Measurements from ENCODE around the gene TMEM135. TPM values are rescaled to one million over a fixed set of nuclear protein-coding genes. Genes with fewer than 3 reads are reported as not detected.

TMEM135 gene
- total RNA-seq, 5 donors from 2014 or later (not counting 1 experiment from before 2014, with no cell fraction given), result 6.3 to 20.8 (median 12.7) TPM

DNA sequence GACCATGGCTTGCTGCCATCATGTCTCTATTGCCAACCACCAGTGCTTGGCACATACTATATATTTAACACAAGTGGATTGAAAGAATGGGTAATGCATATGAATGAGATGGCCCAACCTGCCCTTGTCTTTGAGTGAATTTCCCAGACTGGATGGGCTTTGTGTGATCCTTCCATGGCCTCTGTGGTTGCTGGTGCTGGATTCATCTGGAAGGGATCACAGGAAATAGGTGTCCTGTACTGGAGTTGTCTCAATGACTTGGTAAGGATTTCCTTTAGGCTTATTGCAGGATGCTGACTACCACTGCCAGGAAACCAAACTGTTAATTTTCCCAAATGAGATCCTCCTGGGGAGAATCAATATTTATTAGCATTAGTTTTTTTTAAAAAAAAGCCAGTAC lies 328.6 kb downstream of the TMEM135 start:
- H3K36me3 Mint-ChIP-seq, result no peaks in the 10 kb centered on the region
- Histone ChIP-seq H3K4me1 (ENCODE audit: control insufficient read depth in 1 of 2, extremely low read depth in 1 of 2, insufficient read depth in 2 of 2, low read length in 2 of 2) (no peaks in the 10 kb centered on the region), H3K4me3 (ENCODE audit: control insufficient read depth in 1 of 2, extremely low read depth in 1 of 2, low read length in 1 of 2) (no peak overlapping the region), H3K27me3 (replicated peaks in 1 of 2; ENCODE audit: control insufficient read depth in 2 of 2, extremely low read depth in 1 of 2, insufficient read depth in 2 of 2, low read length in 1 of 2) (peaks cover 0 to 2% of the 10 kb centered on the region in 2 experiments), H3K9me3 (no peaks in the 10 kb centered on the region), H3K36me3 (ENCODE audit: control insufficient read depth in 2 of 2, extremely low read depth in 1 of 2, insufficient read depth in 1 of 2, low read length in 1 of 2) (no peaks in the 10 kb centered on the region), H3K27ac (ENCODE audit: low read length) (no peak overlapping the region)
- ChIA-PET CTCF (no interaction called here), POLR2A (no interaction called here)
- no peaks in the 10 kb centered on the region for H3K4me1 Mint-ChIP-seq
- H3K4me3 Mint-ChIP-seq, result no peak overlapping the region
- no peaks in the 10 kb centered on the region for H3K9me3 Mint-ChIP-seq
- H3K27ac Mint-ChIP-seq, result no peak overlapping the region
- H3K27me3 Mint-ChIP-seq, result peaks cover 15 to 20% of the 10 kb centered on the region in 2 donors
- ATAC-seq (replicated peaks in 1 of 4) (no peak), DNase-seq (no peak)

DNA sequence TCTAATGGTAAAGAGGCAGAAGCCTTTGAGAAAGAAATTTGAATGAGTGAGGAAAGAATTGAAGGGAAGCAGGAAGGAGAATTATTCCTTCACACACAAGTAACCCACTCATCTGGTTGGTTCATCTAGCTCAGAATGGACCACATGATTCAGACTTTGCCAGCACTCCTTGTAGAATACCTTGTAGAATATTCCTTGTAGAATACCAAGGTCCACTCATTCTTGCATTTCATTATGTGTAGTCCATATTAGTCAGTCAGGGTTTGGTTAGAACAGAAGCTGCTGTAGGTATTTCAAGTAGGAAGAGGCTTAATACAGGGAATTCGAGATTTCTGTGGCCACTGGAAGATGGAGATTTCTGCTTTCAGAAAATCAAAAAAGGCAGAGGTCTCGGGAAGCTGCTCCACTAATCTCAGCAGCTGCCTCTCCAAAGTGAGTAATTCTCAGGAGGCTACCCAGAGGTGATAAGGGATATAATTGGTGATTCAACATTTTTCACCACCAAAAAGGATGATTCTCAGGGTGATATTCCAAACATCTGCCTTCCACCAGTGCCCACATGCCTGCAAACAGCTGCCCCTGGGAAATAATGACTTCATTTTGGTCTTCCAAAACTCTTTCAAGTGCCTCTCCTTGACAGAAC lies 329.1 kb downstream of the TMEM135 start:
- no peaks in the 10 kb centered on the region for H3K9me3 ChIP-seq
- peaks cover 0 to 2% of the 10 kb centered on the region in 2 experiments for H3K27me3 ChIP-seq (replicated peaks in 1 of 2; ENCODE audit: control insufficient read depth in 2 of 2, extremely low read depth in 1 of 2, insufficient read depth in 2 of 2, low read length in 1 of 2)
- Mint-ChIP-seq H3K4me3 (no peak overlapping the region), H3K9me3 (no peaks in the 10 kb centered on the region), H3K36me3 (no peaks in the 10 kb centered on the region), H3K27ac (no peak overlapping the region), H3K4me1 (no peaks in the 10 kb centered on the region), H3K27me3 (peaks cover 15 to 20% of the 10 kb centered on the region in 2 donors)
- 50% methylated on average over 1 of the region's 2 CpGs for WGBS (ENCODE audit: insufficient coverage)
- no peak overlapping the region for H3K4me3 ChIP-seq (ENCODE audit: control insufficient read depth in 1 of 2, extremely low read depth in 1 of 2, low read length in 1 of 2)
- ChIA-PET CTCF (interaction anchor here in 1 of 2 donors (1.1 kb wide), 1 partner anchor 56 kb away, joined by 3 read pairs; no protein-coding TSS in a partner anchor), POLR2A (no interaction called here)
- no peaks in the 10 kb centered on the region for H3K36me3 ChIP-seq (ENCODE audit: control insufficient read depth in 2 of 2, extremely low read depth in 1 of 2, insufficient read depth in 1 of 2, low read length in 1 of 2)
- no peaks in the 10 kb centered on the region for H3K4me1 ChIP-seq (ENCODE audit: control insufficient read depth in 1 of 2, extremely low read depth in 1 of 2, insufficient read depth in 2 of 2, low read length in 2 of 2)
- H3K27ac ChIP-seq (ENCODE audit: low read length), result no peak overlapping the region
- ATAC-seq (replicated peaks in 1 of 4) (no peak), DNase-seq (no peak)

DNA sequence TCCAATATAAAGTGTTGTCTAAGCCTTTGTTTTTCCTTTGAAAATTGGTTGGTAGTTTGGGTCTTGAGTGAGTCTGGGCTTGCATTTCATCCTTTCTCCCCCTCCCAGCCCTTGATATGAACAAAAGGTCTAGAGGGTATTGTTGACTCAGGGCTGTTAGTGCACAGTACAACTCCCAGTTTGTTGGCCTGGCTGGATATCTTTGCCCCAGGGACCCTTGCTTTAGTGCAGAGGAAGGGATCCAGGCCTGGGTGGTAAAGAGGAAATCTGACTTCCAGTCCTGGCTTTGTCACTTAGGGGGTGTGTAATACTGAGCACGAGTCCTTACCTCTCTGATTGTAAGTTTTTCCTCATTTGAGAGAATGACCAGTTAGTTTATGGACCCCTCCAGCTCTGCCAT lies 330.4 kb downstream of the TMEM135 start:
- DNase-seq (no peak), ATAC-seq (replicated peaks in 1 of 4) (no peak)
- Histone ChIP-seq H3K4me1 (ENCODE audit: control insufficient read depth in 1 of 2, extremely low read depth in 1 of 2, insufficient read depth in 2 of 2, low read length in 2 of 2) (no peaks in the 10 kb centered on the region), H3K36me3 (ENCODE audit: control insufficient read depth in 2 of 2, extremely low read depth in 1 of 2, insufficient read depth in 1 of 2, low read length in 1 of 2) (no peaks in the 10 kb centered on the region), H3K27me3 (replicated peaks in 1 of 2; ENCODE audit: control insufficient read depth in 2 of 2, extremely low read depth in 1 of 2, insufficient read depth in 2 of 2, low read length in 1 of 2) (peaks cover 0 to 2% of the 10 kb centered on the region in 2 experiments), H3K4me3 (ENCODE audit: control insufficient read depth in 1 of 2, extremely low read depth in 1 of 2, low read length in 1 of 2) (no peak overlapping the region), H3K27ac (ENCODE audit: low read length) (no peak overlapping the region), H3K9me3 (no peaks in the 10 kb centered on the region)
- Mint-ChIP-seq H3K36me3 (no peaks in the 10 kb centered on the region), H3K4me1 (no peaks in the 10 kb centered on the region), H3K27me3 (peaks cover 15 to 20% of the 10 kb centered on the region in 2 donors), H3K4me3 (no peak overlapping the region), H3K9me3 (no peaks in the 10 kb centered on the region), H3K27ac (no peak overlapping the region)
- WGBS (ENCODE audit: insufficient coverage), result no CpG with 5 or more reads among the region's 1 CpG
- ChIA-PET POLR2A (no interaction called here), CTCF (interaction anchor here in 1 of 2 donors (1.1 kb wide), 1 partner anchor 55 kb away, joined by 3 read pairs; no protein-coding TSS in a partner anchor)

- Mint-ChIP-seq H3K36me3 (no peaks in the 10 kb centered on the region), H3K27ac (no peak overlapping the region), H3K4me3 (no peak overlapping the region), H3K9me3 (no peaks in the 10 kb centered on the region), H3K27me3 (peaks cover 15 to 20% of the 10 kb centered on the region in 2 donors), H3K4me1 (no peaks in the 10 kb centered on the region)
- WGBS (ENCODE audit: insufficient coverage), result 50% methylated on average over 3 of the region's 5 CpGs
- ATAC-seq (replicated peaks in 1 of 4) (no peak), DNase-seq (no peak)
- POLR2A ChIA-PET, result no interaction called here
- no peak overlapping the region for H3K4me3 ChIP-seq (ENCODE audit: control insufficient read depth in 1 of 2, extremely low read depth in 1 of 2, low read length in 1 of 2)
- no peak overlapping the region for H3K27ac ChIP-seq (ENCODE audit: low read length)
- no peaks in the 10 kb centered on the region for H3K9me3 ChIP-seq
- H3K36me3 ChIP-seq (ENCODE audit: control insufficient read depth in 2 of 2, extremely low read depth in 1 of 2, insufficient read depth in 1 of 2, low read length in 1 of 2), result no peaks in the 10 kb centered on the region
- H3K27me3 ChIP-seq (replicated peaks in 1 of 2; ENCODE audit: control insufficient read depth in 2 of 2, extremely low read depth in 1 of 2, insufficient read depth in 2 of 2, low read length in 1 of 2), result peaks cover 0 to 2% of the 10 kb centered on the region in 2 experiments
- CTCF ChIA-PET, result no interaction called here
- no peaks in the 10 kb centered on the region for H3K4me1 ChIP-seq (ENCODE audit: control insufficient read depth in 1 of 2, extremely low read depth in 1 of 2, insufficient read depth in 2 of 2, low read length in 2 of 2)
Measured at GRCh38 chr11:87368858-87369480, 331.2 kb downstream of the TMEM135 start.

GRCh38 chr11:87369888-87370287 lies 332.2 kb downstream of the TMEM135 start:
- CTCF ChIA-PET, result no interaction called here
- H3K27ac Mint-ChIP-seq, result no peak overlapping the region
- Histone ChIP-seq H3K4me1 (ENCODE audit: control insufficient read depth in 1 of 2, extremely low read depth in 1 of 2, insufficient read depth in 2 of 2, low read length in 2 of 2) (no peaks in the 10 kb centered on the region), H3K36me3 (ENCODE audit: control insufficient read depth in 2 of 2, extremely low read depth in 1 of 2, insufficient read depth in 1 of 2, low read length in 1 of 2) (no peaks in the 10 kb centered on the region), H3K9me3 (no peaks in the 10 kb centered on the region), H3K27me3 (replicated peaks in 1 of 2; ENCODE audit: control insufficient read depth in 2 of 2, extremely low read depth in 1 of 2, insufficient read depth in 2 of 2, low read length in 1 of 2) (peaks cover 0 to 2% of the 10 kb centered on the region in 2 experiments), H3K27ac (ENCODE audit: low read length) (no peak overlapping the region), H3K4me3 (ENCODE audit: control insufficient read depth in 1 of 2, extremely low read depth in 1 of 2, low read length in 1 of 2) (no peak overlapping the region)
- ATAC-seq (replicated peaks in 1 of 4) (no peak), DNase-seq (no peak)
- no peaks in the 10 kb centered on the region for H3K36me3 Mint-ChIP-seq
- no peaks in the 10 kb centered on the region for H3K4me1 Mint-ChIP-seq
- POLR2A ChIA-PET, result interaction anchor here in 1 of 2 donors (0.6 kb wide), 1 partner anchor 14 kb away, joined by 3 read pairs; no protein-coding TSS in a partner anchor
- H3K27me3 Mint-ChIP-seq, result peaks cover 17 to 22% of the 10 kb centered on the region in 2 donors
- 67% methylated on average over 3 of the region's 4 CpGs for WGBS (ENCODE audit: insufficient coverage)
- H3K4me3 Mint-ChIP-seq, result no peak overlapping the region
- H3K9me3 Mint-ChIP-seq, result no peaks in the 10 kb centered on the region

GRCh38 chr11:87372065-87372464 lies 334.3 kb downstream of the TMEM135 start:
- Mint-ChIP-seq H3K9me3 (peaks cover 0 to 5% (median 0%) of the 10 kb centered on the region in 3 donors), H3K27me3 (peaks cover 19 to 25% of the 10 kb centered on the region in 2 donors), H3K4me3 (no peak overlapping the region), H3K4me1 (no peaks in the 10 kb centered on the region), H3K36me3 (no peaks in the 10 kb centered on the region), H3K27ac (no peak overlapping the region)
- 86% methylated on average over 1 of the region's 3 CpGs for WGBS (ENCODE audit: insufficient coverage)
- no peaks in the 10 kb centered on the region for H3K9me3 ChIP-seq
- ATAC-seq (replicated peaks in 1 of 4) (no peak), DNase-seq (no peak)
- no peak overlapping the region for H3K27ac ChIP-seq (ENCODE audit: low read length)
- no peaks in the 10 kb centered on the region for H3K4me1 ChIP-seq (ENCODE audit: control insufficient read depth in 1 of 2, extremely low read depth in 1 of 2, insufficient read depth in 2 of 2, low read length in 2 of 2)
- no peaks in the 10 kb centered on the region for H3K36me3 ChIP-seq (ENCODE audit: control insufficient read depth in 2 of 2, extremely low read depth in 1 of 2, insufficient read depth in 1 of 2, low read length in 1 of 2)
- ChIA-PET CTCF (no interaction called here), POLR2A (no interaction called here)
- no peak overlapping the region for H3K4me3 ChIP-seq (ENCODE audit: control insufficient read depth in 1 of 2, extremely low read depth in 1 of 2, low read length in 1 of 2)
- H3K27me3 ChIP-seq (replicated peaks in 1 of 2; ENCODE audit: control insufficient read depth in 2 of 2, extremely low read depth in 1 of 2, insufficient read depth in 2 of 2, low read length in 1 of 2), result peaks cover 0 to 2% of the 10 kb centered on the region in 2 experiments

All from T-cell (primary cell).